ENCODE measurements around the gene HFM1. TPM values are rescaled to one million over a fixed set of nuclear protein-coding genes. Genes with fewer than 3 reads are reported as not detected.
A peak's percentile ranks its signal among the peaks of the same experiment; 100 is the strongest.
"Not testable (repeated sequence)": the region's sequence is repeated elsewhere in the genome, so short reads cannot be mapped to it uniquely, and the experiment has no call there.

Gene HFM1
- total RNA-seq: 1.2 TPM
- long read RNA-seq, partial matches to known transcripts: 0 of 2 reads
- long read RNA-seq, other reads (novel, unspliced or antisense): 2 of 2 reads

GRCh38 chr1:91404151-91405012, at the start of gene HFM1:
Gene HFM1, minus strand, starts transcription at chr1:91404837. Its CDS starts 3,755 bp downstream, at chr1:91401082.
- DNase-seq (peak; percentile 78), ATAC-seq (peak; percentile 95 to 99)
- TF ChIP-seq CTCF (IDR thresholded peaks at IDR 0.05): no peak
- no peaks in the 10 kb centered on the region for H3K9me3 ChIP-seq
- no peaks in the 10 kb centered on the region for H3K4me1 ChIP-seq
- no peaks in the 10 kb centered on the region for H3K36me3 ChIP-seq
- peak within 1 kb of the TSS; percentile 63 for H3K4me3 ChIP-seq
- H3K27me3 ChIP-seq (ENCODE audit: low read depth): peaks cover 7% of the 10 kb centered on the region
- peak within 1 kb of the TSS; percentile 72 for H3K27ac ChIP-seq
- intact Hi-C loops (cut with DNase I): no loop called here

GRCh38 chr1:91454136-91454535, 49.5 kb upstream of the HFM1 start:
- Histone ChIP-seq H3K27ac (no peak overlapping the region), H3K9me3 (no peaks in the 10 kb centered on the region), H3K4me3 (no peak overlapping the region), H3K4me1 (no peaks in the 10 kb centered on the region), H3K36me3 (no peaks in the 10 kb centered on the region), H3K27me3 (ENCODE audit: low read depth) (no peaks in the 10 kb centered on the region)
- ATAC-seq: no peak
- DNase-seq: no peak
- intact Hi-C loops (cut with DNase I): no loop called here
- no peak for TF ChIP-seq CTCF (IDR thresholded peaks at IDR 0.05)

GRCh38 chr1:91450260-91450659, 45.6 kb upstream of the HFM1 start:
- Histone ChIP-seq H3K4me3 (no peak overlapping the region), H3K36me3 (no peaks in the 10 kb centered on the region), H3K27me3 (ENCODE audit: low read depth) (no peaks in the 10 kb centered on the region), H3K9me3 (no peaks in the 10 kb centered on the region), H3K4me1 (no peaks in the 10 kb centered on the region), H3K27ac (no peak overlapping the region)
- no peak for TF ChIP-seq CTCF (IDR thresholded peaks at IDR 0.05)
- ATAC-seq: no peak
- no peak for DNase-seq
- intact Hi-C loops (cut with DNase I): no loop called here

GRCh38 chr1:91447782-91448181, 43.1 kb upstream of the HFM1 start:
- ATAC-seq; H3K9me3 ChIP-seq; DNase-seq; H3K4me3 ChIP-seq; H3K27me3 ChIP-seq (ENCODE audit: low read depth); H3K4me1 ChIP-seq; H3K36me3 ChIP-seq; H3K27ac ChIP-seq; intact Hi-C loops (cut with DNase I): not testable (repeated sequence)

GRCh38 chr1:91441980-91442379, 37.3 kb upstream of the HFM1 start:
- DNase-seq; H3K27me3 ChIP-seq (ENCODE audit: low read depth); intact Hi-C loops (cut with DNase I): not testable (repeated sequence)

GRCh38 chr1:91440847-91441246, 36.2 kb upstream of the HFM1 start:
- no peak for ATAC-seq
- intact Hi-C loops (cut with DNase I): no loop called here
- TF ChIP-seq CTCF (IDR thresholded peaks at IDR 0.05): no peak
- H3K9me3 ChIP-seq: no peaks in the 10 kb centered on the region
- no peaks in the 10 kb centered on the region for H3K36me3 ChIP-seq
- H3K4me1 ChIP-seq: no peaks in the 10 kb centered on the region
- no peak overlapping the region for H3K27ac ChIP-seq
- no peaks in the 10 kb centered on the region for H3K27me3 ChIP-seq (ENCODE audit: low read depth)
- H3K4me3 ChIP-seq: no peak overlapping the region
- no peak for DNase-seq

More at GRCh38 chr1:91441980-91442379, 37.3 kb upstream of the HFM1 start:
- not testable (repeated sequence) for H3K36me3 ChIP-seq, H3K4me1 ChIP-seq, H3K9me3 ChIP-seq, H3K4me3 ChIP-seq, ATAC-seq, H3K27ac ChIP-seq

All from lower lobe of right lung (tissue), 2 donors.